ENCODE data around the gene NOC2L.

Gene NOC2L

DNA sequence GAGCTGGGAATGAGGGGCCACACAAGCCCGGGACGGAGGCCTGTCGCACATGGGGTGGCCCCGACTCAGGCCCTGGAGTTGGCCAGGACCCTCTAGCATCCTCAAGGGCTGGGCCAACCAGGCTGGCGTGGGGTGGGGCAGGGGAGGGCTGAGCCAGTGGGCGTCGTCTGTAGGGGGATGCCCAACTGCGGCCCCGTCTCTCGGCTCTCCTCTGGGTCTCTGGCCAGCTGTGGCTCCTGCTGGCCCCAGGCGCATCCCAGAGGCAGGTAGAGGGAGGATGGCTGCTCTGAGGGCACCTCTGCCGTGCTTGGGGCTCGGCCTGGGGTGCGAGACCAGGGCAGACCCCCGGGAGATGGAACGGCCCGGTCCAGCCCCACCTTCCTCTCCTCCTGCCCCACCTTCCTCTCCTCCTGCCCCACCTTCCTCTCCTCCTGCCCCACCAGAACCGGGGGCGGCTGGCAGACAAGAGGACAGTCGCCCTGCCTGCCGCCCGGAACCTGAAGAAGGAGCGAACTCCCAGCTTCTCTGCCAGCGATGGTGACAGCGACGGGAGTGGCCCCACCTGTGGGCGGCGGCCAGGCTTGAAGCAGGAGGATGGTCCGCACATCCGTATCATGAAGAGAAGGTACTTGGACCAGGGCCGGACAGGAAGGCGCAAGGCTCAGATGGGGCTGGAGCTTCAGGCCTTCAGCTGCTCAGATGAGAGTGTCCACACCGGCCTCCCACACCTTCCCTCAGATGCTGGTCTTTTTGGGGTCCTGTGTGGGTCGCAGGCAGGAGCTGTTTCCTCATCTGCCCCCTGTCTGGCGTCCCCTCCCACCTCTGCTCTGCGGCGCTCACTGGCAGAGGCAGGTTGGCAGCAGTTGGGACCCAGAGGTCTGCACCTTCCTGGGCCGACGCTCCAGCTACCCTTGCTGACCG, 29.1 kb downstream of the NOC2L start:
- no peak for DNase-seq (ENCODE audit: low read depth)

DNA sequence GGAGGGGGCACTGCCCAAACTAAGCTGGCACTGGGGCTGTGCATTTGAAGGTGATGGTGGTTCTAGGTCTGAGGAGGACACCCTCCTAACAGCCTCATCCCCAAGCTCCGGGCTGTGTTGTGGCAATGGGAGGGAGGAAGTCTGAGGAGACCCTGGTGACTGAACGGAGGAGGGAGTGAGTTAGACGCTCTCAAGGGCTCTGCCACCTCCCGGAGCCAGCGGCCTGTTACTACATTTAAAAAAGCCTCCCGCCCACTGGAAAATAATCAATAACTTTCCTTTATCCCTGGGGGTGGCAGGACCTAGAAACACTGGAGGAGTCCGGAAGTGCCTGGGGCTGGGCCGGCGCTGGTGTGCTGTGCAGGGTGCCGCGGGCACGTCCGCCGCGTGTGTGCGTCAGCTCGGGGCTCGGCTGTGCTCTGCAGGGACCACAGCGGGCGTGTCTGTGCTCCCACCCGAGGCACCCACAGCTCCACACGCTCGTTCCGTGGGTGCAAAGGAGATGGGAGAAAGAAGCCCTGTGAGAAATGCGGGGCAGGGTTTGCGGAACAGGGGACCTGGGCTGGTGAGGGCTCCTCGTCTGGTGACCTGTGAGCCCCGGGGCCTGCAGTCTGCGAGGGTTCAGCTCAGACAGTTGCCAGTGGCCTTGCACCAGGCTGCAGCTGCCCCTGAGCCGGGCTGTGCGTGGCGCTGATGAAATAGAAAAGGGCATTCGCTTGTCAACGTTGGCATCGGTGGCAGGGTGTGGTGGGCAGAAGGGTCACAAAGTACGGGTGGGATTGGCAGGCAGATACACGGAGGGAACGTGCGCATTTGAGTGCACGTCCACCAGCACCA, 30.0 kb downstream of the NOC2L start:
- DNase-seq (ENCODE audit: low read depth): no peak

DNA sequence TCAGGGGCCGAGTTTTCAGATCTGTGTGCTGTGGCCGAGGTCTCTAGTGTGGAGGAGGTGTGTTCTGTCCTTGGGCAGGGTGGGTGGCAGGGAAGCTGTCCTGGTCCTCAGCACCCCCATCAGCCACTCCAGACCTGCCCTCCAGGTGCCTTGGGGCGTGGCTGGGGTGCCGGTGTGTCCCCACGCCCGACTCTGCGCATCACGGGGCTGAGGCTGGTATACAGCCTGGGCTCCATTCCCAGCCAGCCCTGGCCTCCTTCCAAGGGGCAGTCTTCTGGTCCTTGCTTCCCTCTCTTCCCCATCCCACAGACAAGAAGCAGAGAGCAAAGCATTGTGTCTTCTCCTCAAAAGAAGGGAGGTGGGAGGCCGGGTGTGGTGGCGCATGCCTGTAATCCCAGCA, 31.3 kb downstream of the NOC2L start:
- DNase-seq (ENCODE audit: low read depth): no peak

DNA sequence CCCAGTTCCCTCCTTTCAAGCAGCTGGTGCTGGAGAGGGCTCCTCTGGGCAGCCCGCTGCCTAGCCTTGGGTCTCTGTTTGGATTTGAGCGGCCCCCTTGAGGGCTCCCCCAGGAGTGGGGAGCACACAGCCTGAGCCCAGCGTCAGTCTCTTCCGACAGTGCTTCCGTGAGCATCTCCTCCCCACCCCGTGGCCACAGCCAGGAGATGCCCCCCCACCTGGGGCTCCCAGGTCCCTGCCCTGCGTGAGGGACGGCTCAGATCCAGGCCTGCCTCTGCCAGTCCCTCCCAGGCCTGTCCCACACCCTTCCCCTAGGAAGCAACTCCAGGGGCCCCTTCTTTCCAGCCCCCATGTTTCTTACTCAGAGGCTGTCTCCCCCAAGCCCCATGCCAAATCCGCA, 31.8 kb downstream of the NOC2L start:
- DNase-seq (ENCODE audit: low read depth): no peak

DNA sequence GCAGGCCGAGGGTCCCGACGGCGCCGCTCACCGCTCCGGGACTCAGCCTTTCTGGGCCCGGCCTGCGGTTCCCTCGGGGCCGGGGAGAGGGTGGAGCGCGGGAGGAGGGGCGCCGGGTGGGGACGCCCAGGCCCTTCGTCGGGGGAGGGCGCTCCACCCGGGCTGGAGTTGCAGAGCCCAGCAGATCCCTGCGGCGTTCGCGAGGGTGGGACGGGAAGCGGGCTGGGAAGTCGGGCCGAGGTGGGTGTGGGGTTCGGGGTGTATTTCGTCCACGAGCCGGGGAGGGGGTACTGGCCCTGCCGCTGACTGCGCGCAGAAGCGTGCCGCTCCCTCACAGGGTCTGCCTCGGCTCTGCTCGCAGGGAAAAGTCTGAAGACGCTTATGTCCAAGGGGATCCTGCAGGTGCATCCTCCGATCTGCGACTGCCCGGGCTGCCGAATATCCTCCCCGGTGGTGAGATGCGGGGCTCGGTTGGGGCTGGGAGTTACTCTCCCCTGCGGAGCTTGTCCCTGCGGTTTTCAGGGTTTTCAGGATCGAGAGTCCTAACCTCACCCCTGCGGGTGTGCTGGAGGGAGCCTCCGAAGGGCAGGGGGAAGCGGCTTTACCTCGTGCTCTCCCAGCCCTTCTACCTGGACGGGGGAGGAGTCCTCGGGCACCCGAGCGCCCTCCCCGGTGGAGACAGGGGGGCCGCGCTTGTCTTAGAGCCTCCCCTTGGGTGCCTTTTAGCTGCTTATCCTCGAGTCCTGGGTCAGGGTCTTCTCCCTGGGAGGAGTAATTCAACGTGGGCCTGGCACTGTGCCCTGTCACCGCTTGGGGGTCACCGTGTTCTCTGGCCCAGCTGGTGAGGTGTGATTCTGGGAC, 33.3 kb downstream of the NOC2L start:
- DNase-seq (ENCODE audit: low read depth): no peak

DNA sequence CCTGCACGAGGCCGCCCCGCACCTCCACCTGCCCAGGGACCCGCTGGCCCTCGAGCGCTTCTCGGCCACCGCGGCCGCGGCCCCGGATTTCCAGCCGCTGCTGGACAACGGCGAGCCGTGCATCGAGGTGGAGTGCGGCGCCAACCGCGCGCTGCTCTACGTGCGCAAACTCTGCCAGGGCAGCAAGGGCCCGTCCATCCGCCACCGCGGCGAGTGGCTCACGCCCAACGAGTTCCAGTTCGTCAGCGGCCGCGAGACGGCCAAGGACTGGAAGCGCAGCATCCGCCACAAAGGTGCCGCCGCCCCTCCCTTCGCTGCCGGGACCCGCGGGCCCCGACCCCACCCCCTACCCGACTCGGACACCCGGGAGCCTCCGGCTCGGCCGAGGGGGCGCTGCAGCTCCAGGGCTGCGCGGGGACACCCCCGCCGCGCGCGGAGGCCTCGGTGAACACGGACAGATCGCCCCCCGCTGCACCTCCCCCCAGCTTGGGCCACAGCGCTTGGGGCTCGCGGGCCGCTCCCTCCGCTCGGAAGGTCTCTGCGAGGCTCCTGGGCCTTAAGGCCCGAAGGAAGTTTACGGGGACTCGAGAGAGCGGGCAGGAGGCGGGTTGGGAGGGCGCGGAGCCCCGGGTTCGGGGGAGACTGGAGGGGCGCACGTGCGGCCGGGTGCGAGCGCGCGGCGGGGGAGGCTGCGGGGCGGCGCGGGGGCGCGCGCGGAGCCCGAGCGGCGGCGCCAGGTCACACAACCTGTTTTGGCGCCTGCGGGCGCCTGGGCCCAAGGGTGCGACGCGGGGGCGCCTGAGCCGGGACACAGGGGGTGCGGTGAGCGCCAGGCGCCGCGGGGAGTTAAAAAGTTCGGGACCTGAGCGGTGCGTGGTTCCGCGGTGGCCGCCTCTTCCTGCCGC, 34.1 kb downstream of the NOC2L start:
- no peak for DNase-seq (ENCODE audit: low read depth)

DNA sequence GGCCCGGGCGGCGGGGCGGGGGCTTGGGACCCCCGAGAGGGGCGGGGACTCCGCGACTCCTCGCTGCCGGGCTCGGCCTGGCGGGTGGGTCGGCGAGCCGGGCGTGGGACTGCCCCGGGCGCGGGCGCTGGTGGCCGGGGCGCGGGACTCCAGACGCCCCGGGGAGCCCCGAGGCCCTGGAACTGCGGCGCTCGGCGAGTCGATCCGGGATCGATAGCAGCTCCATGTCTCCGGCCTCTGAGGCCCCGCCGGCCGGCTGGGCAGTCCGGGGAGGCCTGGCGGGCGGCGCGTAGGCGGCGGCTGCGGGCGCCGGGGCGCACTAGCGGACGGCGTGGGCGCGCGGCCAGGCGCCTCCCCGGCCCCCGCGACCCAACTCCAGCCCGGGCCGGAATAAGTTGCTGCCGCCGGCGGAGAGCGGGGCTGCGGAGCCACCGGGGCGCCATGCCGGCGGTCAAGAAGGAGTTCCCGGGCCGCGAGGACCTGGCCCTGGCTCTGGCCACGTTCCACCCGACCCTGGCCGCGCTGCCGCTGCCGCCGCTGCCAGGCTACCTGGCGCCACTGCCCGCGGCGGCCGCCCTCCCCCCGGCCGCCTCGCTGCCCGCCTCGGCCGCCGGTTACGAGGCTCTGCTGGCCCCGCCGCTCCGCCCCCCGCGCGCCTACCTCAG, 34.9 kb downstream of the NOC2L start:
- no peak for DNase-seq (ENCODE audit: low read depth)

DNA sequence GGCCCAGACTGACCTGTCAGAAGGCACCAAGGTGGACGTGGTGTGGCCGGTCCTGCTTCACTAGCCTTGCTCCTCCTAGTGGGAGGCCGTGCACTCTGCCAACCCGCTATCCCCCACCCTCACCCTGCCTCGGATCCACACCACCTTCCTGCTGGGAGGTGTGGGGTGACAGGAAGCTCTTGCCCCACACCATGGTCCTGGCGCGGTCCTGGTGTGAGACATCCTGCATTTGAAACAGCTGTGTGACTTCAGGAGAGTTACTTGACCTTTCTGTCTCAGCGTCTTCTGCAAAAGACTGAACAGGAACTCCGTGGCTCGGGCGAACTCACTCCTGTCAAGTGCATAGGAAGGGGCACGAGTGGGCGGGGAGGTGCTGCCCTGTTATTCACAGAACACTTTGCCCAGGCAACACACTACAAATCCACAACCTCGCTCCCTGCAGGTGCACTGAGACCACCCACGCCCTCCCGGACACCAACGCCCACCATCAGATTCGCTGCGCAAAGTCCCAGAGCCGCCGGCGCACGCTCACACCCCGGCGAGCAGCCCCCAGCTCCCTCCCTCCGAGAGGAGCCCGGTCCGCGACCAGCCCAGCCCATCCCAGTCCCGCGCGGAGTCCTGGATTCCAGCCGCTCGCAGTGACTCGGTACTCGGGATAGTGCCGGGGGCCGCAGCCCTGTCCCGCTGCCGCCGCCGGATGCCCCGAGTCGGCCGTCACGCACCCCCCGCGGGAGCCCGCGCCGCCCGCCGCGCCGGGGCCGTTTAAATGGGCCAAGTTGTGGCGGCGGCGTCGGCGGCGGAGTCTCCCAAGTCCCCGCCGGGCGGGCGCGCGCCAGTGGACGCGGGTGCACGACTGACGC, 35.7 kb downstream of the NOC2L start, which contains the start of gene SAMD11:
Gene SAMD11 (plus strand): TSS at position 793 of the 860 bp plus-strand sequence. CDS start 509 bp downstream, outside the sequence.
- peak; percentile 18 for DNase-seq (ENCODE audit: low read depth)

DNA sequence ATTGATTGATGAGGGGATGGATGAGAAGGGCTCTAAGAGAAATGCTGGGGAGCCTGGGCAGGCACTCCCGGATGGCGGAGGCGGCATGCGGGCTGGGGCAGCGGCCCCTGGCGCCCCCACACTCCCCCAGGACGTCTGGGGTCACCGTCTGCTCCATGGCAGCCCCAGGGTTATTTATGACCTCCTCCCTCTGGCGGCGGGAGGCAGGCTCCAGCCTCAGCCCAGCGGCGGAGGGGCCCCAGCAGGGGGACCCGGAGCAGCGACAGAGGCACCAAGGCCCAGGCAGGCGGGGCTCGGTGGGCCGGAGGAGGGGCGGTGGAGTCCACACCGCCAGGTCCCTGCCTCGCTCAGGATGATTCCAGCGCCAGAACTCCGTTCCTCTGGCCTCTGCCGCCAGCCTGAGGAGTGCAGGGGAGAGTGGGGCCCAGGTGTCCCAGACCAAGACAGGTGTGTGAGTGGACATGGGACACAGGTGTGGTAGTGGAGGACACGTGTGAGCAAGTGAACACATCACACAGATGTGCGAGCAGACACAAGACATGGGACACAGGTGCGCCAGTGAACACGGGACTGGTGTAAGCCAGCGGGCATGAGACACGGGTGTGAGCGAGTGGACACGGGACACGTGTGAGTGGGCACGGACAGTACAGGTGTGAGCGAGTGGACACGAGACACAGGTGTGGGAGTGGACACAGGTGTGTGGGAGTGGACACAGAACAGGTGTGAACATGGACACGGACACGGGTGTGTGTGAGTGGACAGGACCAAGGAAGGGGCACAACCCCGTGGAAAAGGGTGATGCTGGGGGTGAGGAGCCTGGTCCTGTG, 37.8 kb downstream of the NOC2L start:
- no peak for DNase-seq (ENCODE audit: low read depth)

DNA sequence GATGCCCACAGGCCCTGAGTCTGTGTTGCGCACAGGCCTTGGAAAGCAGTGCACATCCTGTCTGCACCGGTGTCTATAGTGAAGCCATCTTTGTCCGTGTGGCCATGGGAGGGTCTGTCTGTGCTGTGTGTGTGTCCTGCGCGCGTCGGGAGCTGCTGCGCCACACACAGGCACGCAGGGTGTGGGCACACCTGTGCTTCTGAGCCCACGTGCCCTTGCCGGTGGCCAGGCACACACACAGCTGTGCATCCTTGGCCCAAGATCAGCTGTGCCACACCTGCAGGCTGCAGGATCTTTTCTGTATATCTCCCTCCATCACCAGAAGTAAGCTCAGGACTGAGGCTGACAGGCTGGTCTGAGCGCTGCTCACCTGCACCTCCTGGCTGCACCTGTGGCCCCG, 38.5 kb downstream of the NOC2L start:
- no peak for DNase-seq (ENCODE audit: low read depth)

DNA sequence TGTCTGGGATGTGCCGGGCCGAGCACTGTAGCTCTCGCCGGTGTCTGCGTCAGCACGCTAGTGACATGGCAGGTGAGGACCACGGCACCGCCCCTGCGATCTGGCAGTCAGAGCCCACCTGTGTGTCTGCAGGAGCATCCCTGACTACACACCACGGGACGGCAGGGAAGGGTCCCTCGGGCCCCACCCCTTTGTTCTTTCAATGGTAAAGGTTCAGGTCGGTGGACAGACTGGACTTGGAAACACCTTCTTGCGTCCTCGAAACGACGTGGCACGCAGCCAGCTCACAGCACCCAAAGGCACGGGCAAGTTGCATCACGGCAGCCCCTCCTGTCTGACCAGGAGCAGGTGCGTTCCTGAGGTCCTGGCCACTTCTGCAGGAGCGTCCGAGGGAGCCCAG, 39.0 kb downstream of the NOC2L start:
- no peak for DNase-seq (ENCODE audit: low read depth)

DNA sequence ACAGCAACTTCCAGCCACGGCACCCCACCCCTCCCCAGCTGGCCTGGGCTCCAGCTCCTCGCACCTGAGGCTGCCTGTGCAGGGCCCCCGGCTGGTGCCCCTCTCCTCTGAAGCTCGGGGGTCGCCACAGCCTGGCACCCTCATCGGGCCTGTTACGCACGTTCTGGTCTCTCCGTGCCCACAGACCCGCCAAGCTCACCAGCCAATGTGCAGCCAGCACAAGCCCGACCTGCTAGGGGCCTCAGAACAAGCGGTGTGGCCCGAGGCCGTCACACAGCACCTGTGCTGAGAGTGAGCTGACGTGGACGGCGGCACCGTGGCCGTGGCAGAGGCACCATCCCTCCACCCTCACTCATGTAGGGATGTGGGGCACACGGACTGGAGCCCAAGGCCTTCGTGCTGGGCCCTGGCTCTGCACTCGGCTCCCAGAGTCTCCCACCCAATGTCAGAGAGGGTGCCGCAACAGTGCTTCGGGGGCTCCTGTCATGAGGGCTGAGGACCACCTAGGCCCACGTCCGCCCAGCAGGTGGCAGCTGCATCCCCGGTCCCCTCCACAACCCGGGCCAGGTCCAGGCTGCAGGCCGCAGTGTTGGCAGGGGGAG, 39.7 kb downstream of the NOC2L start:
- no peak for DNase-seq (ENCODE audit: low read depth)

DNA sequence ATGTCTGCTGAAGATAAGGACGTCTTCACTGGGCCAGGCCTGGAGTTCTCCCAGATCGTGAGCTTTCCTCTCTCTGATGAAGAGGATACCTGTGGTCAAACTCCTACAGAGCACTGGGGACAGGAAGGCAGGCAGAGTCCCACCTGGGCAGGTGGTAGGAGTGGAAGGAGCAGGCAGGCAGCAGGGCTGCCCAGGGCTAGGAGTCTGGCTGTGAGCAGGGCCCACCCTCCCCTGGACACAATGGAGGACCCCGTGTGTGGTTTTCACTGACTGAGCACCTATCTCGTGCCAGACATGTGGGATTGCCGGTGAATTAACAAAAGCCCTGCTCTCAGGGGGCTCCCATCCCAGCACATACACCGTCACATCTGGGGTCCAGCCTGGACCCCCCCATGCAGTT, 40.2 kb downstream of the NOC2L start:
- no peak for DNase-seq (ENCODE audit: low read depth)

DNA sequence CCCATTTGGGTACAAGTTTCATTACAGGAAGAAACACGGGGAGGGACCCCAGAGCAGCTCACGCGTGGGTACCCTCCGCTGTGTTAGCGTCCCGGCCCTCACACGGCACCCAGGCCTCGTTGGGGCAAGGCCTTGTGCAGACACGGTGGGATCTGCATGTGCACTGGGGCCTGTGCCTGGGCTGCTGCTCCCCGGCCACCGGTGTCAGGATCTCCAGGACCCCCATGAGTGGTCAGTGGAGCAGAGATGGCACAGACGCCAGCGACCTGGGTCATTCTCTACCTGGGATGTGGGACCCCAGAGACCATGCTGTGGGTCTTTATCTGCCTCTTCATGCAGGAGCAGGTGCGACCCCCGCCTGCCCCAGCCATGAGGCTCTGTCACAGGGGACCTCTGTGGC, 40.7 kb downstream of the NOC2L start:
- DNase-seq (ENCODE audit: low read depth): no peak

DNA sequence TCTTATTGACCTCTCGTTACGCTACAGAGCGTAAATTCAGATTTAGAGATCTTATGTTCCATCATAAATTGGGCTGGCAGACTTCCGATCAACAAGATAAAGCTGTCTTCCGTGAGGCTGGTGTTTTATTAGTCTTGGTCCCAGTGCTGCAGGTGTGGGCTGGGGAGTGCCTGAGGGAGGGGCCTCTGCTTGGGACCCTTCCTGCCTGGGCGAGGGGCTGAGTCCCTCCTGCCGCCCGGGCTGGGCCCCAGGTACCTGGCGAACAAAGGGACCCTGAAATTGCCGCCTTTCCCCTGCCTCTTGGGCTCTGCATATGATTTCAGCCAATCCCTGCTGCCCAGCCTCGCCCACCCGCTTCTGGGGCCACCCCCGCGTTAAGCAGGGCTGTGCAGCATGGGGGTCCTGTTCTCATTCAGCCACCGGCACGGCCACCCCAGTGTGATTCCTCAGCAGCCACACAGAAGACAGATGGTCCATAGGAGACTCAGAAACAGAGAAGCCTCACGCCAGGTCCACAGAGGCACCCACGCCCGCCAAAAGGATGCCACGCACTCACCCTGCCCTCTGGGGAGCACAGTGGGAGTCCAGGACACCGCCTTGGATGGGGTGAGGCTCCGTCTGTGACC, 41.5 kb downstream of the NOC2L start:
- no peak for DNase-seq (ENCODE audit: low read depth)

DNA sequence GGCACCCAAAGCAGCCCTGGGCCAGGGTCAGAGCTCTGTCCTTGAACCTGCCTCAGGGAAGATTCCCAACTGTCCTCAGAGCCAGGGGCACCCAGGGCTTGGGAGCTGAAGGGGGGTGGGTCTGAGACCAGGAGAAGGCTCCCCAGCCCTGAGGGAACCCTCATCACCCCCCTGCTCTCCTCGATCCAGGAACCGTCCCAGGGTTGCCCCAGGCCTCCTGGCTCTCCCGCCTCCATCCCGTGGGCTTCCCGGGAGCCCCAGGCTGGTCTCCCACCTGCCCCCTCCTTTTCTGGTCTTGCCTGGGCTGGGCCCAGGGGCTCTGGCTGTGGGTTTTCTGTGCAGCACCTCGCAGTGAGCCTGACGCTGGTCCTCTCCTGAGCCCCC, 42.0 kb downstream of the NOC2L start:
- DNase-seq (ENCODE audit: low read depth): no peak

DNA sequence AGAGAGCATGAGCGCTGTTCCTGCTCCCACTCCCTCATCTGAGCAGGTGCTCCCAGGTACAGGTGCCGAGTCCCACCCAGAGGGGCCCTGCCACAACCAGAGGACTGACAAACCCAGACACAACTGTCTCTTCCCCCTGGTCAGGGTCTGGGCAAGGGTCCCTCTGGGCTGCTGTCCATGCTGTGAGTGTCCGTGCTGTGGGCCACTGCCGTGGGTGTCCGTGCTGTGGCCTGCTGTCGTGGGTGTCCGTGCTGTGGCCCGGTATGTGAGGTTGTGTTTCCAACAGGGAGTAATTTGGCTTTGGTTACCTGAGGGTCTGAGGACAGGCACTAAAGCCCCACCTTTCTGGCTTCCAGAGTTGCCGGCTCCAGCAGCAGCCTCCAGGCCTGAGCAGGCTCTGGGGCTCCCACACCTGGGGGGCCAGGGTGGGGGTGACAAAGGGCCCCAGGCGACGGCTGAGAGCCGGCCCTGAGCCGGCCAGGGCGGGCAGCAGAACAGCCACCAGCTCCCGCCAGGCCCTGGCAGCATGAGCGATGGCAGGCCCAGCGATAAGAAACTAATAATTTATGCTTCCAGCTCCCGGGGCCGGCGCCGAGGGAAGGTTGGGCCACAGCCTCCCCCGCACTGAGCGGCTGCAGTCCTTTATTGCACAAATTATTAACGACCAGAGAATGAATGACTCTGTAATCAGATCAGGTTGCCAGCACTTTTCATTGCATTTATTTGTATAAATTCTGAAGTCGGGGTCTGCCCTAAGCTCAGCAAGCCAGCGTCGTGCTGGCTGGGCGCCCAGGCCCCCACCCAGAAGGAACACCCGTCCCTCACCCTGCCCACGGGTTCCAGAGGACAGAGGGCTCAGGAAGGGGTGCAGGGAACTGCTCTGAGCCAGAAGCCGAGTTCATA, 42.6 kb downstream of the NOC2L start:
- no peak for DNase-seq (ENCODE audit: low read depth)

All from stimulated activated CD8-positive, alpha-beta memory T cell treated with anti-CD3 and anti-CD28 coated beads, Interleukin-15, amount 100 ng/mL, for 1 hour (primary cell).